Activated T-helper 9 cell treated with anti-CD3 and anti-CD28 coated beads, Interleukin-2, amount 50 U/mL, for 16 hours (primary cell): Measurements from ENCODE around the gene KRTAP5-8.
A peak's percentile ranks its signal among the peaks of the same experiment; 100 is the strongest.
"Not testable (repeated sequence)": the region's sequence is repeated elsewhere in the genome, so short reads cannot be mapped to it uniquely, and the experiment has no call there.

Experiments used
- DNase-seq: peaks from one replicate; pipeline ENCODE4 v3.0.0-alpha.2; 2020; ENCODE audit warnings: low read depth

KRTAP5-8 gene, protein sequence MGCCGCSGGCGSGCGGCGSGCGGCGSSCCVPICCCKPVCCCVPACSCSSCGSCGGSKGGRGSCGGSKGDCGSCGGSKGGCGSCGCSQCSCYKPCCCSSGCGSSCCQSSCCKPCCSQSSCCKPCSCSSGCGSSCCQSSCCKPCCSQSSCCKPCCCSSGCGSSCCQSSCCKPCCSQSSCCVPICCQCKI

DNA sequence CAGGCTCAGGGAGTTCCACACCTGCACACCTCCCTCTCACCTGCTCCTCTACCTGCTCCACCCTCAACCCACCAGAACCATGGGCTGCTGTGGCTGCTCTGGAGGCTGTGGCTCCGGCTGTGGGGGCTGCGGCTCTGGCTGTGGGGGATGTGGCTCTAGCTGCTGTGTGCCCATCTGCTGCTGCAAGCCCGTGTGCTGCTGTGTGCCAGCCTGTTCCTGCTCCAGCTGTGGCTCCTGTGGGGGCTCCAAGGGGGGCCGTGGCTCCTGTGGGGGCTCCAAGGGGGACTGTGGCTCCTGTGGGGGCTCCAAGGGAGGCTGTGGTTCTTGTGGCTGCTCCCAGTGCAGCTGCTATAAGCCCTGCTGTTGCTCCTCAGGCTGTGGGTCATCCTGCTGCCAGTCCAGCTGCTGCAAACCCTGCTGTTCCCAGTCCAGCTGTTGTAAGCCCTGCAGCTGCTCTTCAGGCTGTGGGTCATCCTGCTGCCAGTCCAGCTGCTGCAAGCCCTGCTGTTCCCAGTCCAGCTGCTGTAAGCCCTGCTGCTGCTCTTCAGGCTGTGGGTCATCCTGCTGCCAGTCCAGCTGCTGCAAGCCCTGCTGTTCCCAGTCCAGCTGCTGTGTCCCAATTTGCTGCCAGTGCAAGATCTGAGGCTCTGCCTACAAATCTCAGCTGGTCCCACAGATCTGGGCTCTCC is at the start of gene KRTAP5-8:
Gene KRTAP5-8 (plus strand): TSS at position 49 of the 689 bp plus-strand sequence. CDS start 31 bp downstream, at position 80.
- not testable (repeated sequence) for DNase-seq

DNA sequence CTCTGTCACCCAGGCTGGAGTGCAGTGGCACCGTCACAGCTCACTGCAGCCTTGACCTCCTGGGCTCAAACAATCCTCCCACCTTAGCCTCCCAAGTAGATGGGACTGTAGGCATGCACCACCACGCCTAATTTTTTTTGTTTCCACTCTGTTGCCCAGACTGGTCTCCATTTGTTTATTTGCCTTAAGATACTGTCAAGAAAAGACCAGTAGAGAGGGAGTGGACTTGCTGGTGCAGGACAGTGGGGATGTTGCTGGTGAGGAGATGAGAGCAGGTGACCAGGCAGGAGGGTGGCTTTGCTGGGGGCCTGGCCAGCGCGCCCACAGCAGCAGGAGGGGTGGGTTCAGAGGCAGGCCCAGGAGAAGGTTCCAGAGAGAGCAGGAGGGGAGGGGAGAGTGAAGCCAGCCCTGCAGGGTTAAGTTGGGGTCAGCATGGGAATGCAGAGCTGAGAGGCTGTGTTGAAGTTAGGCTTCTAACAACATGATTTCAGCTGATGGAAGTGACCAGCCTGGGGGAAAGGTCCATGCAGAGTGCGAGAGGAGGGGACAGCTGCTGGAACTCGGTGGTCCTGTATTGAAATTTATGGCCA is 49.0 kb upstream of the KRTAP5-8 start:
- no peak for DNase-seq

DNA sequence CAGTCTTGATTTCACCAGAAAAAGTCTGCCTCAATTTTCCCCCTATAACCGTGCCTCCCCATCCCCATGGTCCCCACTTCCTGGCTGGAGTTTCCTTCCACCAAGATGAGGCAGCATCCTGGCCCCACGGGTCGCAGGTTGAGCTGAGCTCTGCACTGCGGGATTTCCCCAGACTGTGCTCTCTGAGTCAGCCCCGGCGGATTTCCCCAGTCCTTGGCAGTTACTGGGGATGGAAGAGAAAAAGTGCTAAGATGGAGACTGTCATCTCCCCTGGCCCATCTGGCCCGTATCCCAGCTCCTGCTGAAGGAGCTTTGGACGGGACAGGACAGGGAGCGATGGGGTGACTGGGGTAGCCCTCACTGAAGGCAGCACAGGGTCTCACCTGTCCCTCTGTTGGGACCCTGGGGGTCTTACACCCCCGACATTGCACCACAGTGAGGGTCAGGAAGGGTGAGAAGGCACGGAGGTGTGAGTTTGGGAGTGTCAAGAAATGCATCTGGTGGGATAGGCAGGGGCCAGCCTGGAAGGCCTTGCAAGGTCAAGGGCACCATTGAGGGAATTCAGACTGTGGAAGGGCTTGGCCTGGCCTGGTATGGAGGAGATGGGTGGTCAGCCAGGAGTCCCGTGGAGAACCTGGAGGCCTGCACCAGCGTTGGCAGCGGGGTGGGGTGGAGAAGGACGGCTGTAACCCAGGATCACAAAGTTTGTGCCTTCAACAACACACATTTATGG is 48.3 kb upstream of the KRTAP5-8 start:
- peak; percentile 28 for DNase-seq

DNA sequence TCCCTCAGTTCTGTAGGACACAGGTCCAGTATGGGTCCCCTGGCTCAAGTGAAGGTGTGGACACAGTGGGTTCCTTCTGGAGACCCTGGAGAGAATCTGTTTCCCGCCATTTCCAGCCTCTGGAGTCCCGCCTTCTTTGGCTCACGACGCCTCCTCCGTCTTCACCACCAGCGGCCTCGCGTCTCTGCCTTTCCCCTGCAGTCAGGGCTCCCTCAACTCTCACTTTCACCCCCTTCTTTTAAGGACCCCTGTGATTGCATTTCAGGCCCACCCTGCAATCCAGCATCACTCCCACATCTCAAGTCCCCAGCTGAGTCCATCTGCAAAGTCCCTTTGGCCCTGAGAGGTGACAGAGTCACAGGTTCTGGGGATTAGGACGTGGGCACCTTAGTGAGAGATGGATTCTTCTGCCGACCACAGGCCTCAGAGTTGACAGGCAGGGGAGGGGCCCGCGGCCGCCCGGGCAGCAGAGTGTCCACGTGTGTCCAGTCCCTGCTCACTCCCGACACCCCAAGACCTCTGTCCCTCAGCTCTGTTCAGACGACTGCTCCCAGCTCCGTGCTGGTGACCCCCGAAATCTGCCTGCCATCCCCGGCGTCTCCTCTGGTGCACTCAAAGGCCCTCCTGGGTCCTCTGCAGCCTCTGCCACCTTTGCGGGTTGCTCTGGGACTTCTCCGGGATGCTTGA is 47.6 kb upstream of the KRTAP5-8 start:
- DNase-seq, result no peak

DNA sequence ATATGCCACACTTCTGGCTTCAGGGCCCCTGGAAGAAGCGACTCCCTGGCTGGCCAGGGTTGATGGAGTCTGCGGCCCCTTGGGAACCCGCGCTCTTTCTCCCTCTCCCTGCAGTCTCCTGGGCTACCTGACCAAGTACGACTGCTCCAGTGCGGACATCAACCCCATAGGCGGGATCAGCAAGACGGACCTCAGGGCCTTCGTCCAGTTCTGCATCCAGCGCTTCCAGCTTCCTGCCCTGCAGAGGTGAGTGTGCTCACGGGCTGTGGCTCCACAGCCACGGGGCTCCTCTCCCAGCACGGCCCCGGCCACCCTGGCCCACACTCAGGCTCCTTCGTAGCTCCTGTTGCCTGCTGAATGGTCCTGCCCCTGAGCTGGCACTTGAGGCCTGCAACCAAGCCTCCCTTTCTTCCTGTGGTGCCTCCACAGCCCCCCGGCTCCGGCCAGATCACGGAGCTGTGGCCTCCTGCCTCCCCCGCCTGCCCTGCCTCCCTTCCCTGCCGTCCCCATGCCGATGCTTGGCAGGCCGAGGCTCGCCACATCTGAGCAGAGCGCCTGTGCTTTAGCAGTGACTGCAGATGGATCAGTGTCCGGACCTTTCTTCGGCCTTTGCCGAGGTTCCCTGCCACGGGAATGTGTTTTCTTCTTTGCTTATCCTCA is 47.0 kb upstream of the KRTAP5-8 start:
- no peak for DNase-seq

DNA sequence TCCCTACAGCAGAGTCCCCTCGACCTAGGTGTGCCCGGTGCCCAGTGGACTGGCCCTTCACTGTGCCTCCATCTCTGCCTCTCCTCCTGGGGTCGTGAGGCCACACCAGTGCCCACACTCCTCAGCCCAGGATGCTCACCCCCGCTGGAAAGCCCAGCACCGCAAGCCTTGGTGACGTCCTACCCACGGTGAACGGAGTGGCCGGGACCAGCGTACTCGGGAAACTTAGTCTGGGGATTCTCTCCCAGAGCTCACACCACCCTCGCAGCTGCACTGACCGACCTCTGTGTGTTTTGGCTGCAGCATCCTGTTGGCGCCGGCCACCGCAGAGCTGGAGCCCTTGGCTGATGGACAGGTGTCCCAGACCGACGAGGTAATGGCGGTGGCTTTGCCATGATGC is 46.3 kb upstream of the KRTAP5-8 start:
- DNase-seq, result no peak

DNA sequence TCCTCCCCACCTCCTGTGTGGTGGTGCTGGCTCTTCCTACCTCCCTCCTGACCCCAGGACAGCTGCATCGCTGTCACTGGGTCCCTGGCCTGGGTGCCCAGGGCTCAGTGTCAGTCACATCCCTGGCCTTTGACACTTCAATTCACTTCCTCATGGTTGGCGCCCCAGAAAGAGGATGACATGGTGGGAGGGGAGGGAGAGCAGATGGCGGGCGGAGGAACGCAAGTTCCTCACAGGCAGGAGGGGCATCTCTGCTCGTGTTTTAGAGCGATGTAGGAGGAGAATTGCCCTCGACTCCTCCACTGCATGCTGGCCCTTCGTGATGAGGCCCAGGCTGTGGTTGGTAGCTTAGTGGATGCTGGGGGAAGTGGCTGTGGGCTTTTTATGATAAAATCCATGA is 45.9 kb upstream of the KRTAP5-8 start:
- DNase-seq, result no peak

DNA sequence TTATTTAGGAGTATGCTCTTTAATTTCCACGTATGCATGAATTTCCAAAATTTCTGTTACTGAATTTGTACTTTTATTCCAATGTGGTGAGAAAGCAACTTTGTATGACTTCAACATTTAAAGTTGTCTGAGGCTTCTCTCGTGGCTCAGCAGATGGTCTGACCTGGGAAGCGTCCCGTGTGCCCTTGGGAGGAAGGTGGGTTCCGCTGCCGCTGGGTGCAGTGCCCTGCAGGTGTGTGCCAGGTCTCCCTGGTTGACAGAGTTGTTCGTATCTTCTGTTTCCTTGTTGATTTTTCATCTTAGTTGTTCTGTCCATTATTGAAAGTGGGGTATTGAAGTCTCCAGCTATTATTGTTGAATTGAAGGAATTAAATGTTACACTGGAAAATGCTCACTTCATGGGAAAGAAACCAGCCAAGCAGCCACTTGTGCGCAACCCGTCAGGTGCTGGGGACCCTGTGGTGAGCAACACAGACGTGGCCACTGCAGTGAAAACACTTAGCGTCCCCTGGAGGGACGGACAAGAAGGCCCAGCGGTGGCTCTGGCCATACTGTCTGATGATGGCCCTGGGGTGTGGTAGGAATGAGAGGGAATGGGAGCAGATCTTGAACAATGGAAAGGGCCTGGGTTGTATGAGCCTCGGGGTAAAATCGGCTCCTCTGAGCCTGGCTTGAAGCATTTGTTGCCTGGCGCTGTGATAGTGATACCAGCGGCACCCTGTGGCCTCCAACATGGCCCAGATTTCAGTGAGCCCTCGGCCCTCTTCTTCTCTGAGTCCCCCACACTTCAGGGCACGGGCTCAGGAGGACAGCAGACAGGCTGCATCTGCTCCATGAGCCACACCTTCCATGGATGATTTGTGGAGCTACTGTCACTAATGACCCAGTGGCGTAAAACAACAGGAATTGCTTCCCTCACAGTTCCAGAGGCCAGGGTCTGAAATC is 42.3 kb upstream of the KRTAP5-8 start:
- DNase-seq, result no peak

DNA sequence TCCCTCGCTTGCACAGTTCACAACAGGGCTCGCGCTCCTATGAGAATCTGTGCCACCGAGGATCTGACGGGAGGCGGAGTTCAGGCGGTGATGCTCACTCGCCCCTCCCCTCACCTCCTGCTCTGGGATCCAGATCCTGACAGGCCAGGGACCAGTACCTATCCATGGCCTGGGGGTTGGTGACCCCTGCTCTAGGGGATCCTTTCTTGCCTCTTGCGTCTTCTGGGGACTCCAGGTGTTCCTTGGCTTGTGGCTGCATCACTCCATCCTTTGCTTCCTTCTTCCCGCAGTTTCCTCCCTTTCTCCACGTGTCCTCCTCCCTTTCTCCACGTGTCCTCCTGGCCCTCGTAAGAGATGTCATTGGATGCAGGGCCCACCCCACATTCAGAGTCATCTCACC is 41.4 kb upstream of the KRTAP5-8 start:
- no peak for DNase-seq

DNA sequence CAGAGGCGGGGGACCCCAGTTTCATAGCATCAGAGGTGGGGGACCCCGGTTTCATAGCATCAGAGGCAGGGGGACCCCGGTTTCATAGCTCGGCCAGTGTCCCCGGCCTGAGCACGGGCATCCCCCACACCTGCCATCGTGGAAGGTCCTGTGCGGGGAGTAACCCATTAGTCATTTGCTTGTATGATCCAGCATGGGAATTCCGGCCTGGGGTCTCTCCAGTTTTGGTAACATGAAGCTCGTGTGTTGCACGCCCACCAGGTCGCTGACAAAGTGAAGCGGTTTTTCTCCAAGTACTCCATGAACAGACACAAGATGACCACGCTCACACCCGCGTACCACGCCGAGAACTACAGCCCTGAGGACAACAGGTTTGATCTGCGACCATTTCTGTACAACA is 39.7 kb upstream of the KRTAP5-8 start:
- no peak for DNase-seq

DNA sequence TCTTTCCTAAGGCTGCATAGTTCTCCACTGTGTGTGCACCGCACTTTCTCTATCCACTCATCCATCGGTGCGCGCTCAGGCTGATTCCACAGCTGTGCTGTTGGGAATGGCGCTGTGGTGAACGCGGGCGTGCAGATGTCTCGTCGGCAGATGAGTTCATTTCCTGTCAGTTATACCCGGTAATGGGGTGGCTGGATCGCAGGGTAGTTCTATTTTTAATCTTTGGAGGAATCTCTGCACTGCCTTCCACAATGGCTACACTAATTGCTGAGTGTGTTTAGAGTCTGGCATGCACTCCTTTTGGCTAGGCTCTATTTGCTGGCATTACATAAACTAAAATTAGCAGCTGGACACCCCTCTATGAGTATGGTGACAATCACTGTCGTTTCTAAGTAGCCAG is 38.7 kb upstream of the KRTAP5-8 start:
- DNase-seq, result no peak

DNA sequence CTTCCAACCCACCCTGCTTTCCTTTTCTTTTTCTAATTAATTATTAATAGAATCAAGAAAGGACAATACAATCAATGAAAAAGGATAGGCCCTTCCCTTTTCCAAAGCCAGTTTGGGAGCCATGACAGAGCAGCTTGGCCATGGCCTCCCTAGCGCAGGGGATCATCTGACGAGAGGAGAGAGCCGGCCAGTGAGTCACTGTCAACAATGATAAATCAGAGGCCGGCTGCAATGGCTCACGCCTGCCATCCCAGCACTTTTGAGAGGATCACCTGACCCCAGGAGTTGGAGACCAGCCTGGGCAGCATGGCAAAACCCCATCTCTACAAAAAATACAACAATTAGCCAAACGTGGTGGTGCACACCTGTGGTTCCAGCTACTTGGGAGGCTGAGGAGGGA is 38.3 kb upstream of the KRTAP5-8 start:
- DNase-seq, result no peak

DNA sequence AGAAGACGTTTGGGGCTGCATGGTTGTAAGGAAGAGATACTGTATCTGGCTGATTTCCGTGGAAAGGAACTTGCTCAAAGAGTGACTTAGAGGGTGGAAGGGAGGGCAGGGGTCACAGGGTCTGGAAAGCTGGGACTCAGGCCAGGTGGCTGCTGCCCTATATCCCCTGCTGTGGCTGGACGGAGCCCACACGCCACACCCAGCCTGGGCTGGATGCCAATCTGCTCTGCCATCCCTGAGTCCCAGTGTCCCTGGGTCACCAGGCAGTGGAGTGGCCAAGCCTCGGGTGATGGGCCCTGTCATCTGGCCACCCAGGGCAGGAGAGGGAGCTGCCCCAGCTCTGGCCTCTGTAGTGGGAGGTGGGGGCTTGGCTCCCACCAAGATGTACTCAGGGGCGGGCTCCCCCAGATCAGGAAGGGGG is 37.2 kb upstream of the KRTAP5-8 start:
- DNase-seq, result no peak

DNA sequence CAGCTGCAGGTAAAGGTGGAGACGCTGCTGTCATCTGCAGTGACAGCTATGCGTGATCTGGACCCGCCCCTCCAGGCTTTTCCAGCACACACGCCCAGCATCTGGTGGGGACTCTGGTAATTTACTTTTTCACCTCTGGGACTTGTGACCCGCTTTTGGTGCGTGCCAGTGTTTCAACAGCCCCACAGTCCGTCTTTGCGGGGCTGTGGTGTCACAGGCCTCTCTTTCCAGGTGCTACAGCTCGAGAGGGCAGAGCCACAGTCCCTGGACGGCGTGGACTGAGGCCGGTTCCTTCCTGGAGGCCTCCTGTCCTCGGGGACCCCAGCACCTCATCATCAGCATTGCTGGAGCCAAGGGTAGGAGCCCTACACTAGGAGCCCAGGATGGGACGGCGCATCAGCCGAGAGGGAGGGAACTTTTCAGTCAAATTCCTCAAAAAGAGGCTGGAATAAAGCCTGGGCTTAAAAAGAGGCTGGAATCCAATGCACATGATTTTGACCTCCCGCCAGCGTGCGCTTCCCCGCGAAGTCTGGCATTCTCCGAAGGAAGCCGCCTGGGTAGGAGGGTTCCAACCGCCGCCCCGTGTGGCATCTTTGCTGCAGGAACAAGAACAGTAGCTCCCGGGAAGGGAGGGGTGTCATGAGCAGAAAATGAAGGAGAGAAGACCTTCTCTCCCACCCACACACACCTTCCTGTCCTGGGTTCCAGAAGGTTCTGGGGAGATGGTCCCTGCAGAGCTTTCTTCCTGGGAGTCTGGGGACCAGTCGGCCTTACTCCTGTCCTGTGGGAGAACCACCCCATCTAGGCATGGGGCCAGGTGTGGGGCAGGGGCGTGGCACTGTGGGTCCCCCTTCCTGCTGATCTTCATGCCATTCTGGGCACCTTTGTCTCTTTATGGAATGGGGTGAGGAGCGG is 36.5 kb upstream of the KRTAP5-8 start:
- no peak for DNase-seq

DNA sequence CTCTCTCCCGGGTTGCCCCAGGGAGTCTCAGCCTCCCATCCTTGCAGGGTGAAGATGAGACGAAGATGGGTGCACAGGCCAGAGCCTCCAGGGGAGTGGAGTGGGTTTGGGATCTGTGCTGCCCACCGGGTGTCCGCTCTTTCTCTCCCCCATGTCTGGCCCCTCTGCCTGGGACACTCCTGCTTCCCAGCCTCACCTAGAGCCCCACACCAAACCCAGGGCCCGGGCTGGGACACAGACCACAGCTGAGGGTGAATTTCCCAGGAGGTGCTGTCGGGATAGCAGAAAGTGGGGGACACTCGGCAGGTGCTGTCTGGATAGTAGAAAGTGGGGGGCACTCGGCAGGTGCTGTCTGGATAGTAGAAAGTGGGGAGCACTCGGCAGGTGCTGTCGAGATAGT is 35.8 kb upstream of the KRTAP5-8 start:
- no peak for DNase-seq

DNA sequence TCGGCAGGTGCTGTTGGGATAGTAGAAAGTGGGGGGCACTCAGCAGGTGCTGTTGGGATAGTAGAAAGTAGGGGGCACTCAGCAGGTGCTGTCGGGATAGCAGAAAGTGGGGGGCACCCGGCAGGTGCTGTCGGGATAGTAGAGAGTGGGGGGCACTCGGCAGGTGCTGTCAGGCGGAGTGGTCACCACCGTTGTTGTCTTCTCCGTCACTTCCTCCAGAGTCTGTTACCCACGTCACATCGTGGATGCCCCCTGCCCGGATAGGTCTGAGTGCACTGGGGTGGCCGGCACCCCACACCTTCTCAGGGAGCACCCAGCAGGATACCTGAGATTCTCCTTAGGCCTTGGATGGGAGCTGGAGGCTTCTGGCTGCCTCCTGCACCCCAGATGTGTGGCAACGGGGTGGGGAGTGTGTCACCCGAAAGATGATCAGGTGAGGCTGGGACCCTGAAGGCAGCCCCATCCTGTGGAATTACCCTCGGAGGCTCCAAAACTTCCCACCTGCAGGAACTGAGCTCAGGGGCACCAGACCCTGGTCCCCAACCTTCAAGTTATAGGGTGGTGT is 34.9 kb upstream of the KRTAP5-8 start:
- DNase-seq, result no peak

DNA sequence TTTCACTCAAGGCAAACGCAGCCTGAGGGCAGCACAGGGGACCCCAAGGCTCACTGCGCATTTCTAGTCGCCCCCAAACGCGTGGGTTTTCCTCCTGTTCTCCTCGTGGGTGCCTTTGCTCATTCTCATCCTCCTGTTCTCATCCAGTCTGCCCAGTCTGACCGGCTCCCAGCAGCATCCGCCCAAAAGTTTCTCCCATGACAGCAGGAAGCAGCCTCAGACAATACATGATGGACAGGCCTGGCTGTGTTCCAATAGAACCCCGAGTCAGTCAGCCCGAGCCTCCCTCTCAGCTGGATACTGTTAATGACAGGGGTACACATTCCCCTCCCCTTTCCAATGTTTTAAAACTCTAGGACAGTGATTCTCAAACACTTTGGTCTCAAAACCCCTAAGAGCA is 33.3 kb upstream of the KRTAP5-8 start:
- no peak for DNase-seq

DNA sequence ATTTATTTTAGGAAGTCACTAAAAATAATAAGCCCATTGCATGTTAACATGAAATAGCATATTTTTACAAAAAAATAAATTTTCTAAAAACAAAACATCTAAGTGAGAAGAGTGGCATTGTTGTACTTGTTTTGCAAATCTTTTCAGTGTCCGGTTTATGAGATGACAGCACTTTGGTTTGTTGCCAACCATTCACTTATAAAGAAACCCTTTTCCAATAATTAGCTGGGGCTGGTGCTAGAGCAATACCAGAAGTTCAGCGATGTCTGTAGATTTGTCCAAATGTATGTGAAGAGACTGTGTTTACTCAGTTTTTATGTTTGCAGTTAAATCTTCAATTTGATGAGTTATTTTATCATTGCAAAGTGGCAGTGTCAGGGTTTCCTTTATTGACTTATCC is 32.8 kb upstream of the KRTAP5-8 start:
- DNase-seq, result no peak

DNA sequence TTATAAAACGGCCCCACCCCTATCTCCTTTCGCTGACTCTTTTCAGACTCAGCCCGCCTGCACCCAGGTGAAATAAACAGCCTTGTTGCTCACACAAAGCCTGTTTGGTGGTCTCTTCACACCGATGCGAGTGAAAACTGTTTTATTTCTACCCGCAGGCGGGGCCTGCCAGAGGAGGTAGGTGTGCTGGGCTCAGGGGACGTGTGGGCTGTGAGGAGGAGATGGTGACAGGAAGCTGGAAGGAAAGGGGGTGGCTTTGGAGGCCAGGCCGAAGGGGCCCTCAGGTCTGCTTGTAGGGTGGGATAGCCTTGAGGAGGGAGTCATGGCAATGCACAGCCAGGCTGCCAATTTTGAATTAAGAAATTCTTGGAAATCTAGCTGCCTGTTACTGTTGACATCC is 32.0 kb upstream of the KRTAP5-8 start:
- DNase-seq, result no peak
